HG03159 (cell line): ENCODE results near the gene SGPP2.
"Not testable (repeated sequence)": the region's sequence is repeated elsewhere in the genome, so short reads cannot be mapped to it uniquely, and the experiment has no call there.

Source experiments
- ATAC-seq: cut with Tn5 transposase; IDR thresholded peaks from one replicate; pipeline ENCODE4 v1.9.1; 2021; ENCODE audit warnings: mild to moderate bottlenecking, moderate library complexity; ENCODE audit not compliant: unreplicated experiment

Gene SGPP2

GRCh38 chr2:222572264-222572721, 147.9 kb downstream of the SGPP2 start:
- no peak for ATAC-seq

DNA sequence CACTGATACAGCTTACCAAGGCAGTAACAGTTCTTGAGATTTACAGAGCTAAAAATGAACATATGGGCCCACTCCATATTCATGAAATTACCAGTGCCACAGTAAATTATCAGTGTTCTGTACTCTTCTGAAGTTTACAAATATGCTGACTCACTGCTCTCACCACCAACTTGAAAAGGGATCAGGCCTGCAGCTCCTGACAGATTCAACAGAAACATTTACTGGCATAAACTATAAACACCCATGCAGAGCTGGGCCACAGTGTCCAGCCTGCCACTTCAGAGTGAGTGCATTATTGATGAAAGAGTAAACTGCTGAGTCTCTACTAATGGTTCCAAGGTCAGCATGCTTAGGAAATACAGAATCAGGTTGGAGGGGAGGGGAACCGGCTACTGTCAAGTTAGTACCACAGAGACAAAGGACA, 148.4 kb downstream of the SGPP2 start:
- no peak for ATAC-seq

GRCh38 chr2:222575618-222576017, 151.3 kb downstream of the SGPP2 start:
- ATAC-seq = no peak

DNA sequence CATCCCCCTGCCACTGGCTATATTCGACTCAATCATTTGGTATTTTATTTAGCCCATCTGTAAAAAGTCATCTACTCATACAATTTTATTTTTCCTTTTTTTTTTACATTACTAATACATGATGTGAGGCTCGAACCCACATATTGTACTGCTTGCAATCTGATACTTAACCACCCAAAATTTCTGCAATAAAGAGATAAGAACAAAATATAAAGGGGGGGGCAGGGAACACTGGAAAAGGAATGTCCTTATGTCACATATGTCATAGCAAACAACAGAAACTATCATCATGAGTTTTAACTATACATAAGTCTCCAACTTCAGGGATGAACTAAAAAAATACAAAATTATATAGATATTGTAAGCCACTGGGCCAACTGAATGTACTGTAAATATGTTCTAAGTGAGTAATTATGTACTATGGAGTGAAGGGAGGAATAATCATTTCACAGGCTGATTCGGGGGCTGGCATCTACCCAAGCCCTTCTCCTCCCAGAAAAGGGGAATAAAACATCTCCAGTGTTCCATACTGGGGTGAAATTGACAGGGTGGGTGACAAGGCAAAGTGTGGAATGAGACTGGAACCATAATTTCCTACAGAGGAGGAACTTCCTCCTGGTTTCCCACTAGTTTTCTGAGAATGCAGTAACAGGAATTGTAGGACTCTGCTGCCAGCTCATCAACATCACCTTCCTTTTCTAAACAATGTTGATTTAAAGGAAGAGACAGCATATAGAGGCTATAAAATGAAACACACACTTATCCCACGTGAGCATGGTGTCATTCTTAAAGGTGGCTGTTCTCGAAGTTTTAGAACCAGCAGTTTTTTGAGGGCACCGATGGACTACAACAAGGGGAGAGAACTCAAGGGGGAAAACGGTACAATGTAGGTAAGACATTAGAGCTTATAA, 152.1 kb downstream of the SGPP2 start:
- ATAC-seq = no peak

DNA sequence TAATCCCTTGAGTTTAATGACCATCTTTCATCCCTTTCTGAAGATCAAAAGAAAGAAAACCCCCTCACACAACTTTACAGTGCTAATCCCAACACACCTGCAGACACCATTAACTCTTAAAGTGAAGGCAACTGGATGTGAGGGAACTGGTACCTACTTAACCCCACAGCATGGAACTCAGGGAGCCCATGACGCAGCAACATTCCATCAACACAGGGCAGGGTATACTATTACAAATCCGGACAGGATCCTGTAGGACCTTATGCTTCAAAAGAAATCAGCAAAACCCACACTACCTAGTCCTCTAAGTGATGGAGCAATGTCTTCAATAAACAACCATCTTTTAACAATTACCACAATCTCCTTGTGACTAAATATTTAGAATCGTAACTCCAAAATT, 153.0 kb downstream of the SGPP2 start:
- no peak for ATAC-seq

GRCh38 chr2:222582928-222583327, 158.6 kb downstream of the SGPP2 start:
- ATAC-seq = no peak

- ATAC-seq = not testable (repeated sequence)
Observed at GRCh38 chr2:222584589-222584988, 160.2 kb downstream of the SGPP2 start.

DNA sequence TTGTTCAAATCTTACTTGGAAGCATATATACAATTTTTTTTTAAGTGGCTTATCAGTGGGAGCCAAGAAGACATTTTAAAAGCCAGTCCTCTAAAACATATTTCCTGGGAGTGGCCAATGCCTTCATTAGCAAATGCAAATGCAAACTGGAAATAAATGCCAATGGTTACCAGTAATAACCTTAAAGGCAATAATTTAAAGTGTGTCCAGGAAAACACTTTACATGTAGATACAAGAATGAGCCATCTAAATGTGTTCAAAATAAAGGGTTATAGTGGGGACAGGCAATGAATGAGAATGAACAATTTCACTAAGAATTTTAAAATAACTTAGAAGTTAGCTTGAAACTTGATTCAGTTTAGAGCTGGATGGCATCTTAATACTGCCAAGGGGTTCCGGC, 167.3 kb downstream of the SGPP2 start:
- no peak for ATAC-seq

GRCh38 chr2:222592176-222592575, 167.8 kb downstream of the SGPP2 start:
- no peak for ATAC-seq

DNA sequence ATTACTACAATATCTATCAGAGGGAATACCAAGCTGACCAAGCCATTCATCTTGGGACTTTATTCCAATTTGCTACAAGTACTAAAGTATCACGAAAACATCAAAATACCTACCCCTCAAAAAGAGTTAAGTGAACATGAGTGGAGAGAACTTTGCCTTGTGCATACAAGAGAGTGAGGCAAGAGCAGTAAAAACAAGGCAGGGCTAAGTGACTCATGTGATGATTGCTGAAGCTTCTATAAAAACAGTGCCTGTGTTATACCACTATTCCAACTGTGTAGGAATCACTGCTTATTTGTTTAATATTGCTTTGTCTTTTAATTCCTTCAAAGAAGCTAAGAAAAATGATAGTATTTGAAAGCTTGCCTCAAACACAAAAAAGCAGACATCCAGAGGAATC, 170.3 kb downstream of the SGPP2 start:
- no peak for ATAC-seq

DNA sequence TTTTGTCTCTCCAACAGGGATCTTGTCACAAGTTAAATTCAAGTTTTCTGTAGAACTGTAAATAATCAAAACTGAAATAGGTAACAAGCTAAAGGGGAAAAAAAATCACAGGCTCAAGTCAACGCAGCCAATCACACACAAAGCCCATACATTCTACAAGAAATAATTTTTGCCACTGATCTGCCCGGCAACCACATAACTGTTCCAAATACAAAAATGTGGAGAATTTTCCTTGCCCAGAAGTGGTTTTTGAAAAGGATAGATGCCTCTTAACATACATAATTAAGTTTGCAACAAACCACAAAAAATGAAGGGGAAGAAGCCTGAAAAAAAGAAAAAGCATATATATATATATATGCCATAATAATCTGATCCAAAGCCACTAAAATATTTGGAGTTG, 171.2 kb downstream of the SGPP2 start:
- ATAC-seq = no peak

DNA sequence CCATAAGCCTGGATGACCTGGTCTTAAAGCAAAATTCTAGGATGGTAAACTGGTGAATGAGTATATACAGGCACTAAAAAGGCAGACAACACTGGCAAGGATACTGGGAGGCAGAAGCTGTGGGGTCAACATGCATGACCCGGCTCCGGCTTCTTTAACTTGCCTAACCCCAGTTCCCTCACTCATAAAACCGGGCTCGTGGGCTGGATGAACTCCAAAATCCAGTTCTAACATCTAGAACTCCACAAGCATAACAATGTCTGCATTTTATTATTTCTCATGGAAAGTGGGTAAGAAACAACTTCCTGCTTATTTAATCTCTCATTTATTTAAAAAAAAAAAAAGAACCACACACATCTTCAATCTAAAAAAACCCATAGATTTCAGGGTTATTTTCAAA, 174.3 kb downstream of the SGPP2 start:
- ATAC-seq = no peak

- no peak for ATAC-seq
Observed at GRCh38 chr2:222603501-222603900, 179.2 kb downstream of the SGPP2 start.

DNA sequence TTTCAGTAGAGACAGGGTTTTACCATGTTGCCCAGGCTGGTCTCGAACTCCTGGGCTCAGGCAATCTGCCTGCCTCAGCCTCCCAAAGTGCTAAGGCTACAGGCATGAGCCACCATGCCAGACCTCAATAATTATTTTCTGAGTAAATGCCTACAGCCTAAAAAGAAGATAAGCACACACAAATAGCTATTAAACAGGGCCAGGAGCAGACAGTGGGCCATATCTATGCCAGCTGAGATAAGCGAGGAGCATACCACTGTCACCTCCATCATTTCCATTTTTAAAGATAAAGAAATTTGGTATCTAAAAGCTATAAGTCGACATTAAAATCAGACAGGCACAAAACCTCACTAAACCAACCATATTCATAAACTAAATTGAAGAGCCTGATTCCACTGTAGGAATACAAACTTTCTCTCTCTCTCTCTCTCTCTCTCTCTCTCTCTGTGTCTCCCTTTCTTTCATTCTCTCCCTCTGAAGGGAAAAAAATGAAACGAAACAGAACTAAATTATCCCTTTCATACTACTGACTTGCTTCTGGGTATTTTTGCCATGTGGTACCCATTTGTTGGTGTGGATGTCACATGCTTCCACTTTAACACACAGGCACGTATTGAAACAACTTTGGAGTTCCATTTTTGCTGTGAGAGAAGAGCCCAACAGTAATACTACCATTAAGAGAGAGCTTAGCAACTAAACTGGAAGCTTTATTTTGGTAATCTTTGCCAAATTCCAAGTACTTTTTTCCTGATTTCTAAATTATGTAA, 180.6 kb downstream of the SGPP2 start:
- ATAC-seq = no peak

DNA sequence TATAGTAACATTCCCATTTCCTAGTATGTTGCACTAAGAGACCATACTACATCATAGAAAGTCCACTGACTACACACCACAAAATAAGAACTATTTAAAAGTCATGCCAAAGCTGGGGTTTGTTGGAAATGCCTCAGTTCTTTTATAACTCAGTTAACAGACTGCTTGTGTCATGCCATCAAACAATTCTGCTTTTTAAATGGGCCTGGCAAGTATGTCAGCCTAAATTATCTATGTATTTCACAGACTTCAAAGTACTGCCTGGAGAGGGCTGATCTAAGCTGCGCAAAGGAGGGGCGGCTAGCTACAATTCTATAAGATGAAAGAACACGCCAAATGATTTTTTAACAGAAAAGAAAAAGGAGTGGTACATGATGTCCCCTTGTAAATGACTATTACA, 182.0 kb downstream of the SGPP2 start:
- no peak for ATAC-seq

GRCh38 chr2:222608081-222608480, 183.7 kb downstream of the SGPP2 start:
- ATAC-seq = no peak

DNA sequence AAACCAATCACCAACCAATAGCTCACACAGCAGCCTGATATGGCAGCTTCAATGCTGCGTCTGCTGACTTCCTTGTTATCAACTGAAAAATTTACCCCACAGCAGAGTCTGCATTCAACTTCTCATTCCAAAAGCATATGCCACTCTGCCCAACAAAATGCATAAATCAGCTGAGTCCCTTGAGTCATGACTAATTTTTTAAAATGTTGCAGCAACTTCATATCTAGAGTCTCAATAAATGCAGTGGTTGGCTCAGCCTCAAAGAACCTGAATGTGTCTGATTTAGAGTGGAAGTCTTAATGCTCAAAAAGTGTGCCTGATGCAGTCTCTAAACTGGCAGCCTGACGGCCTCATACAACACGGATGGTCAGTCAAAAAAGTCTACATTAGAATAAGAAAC, 185.0 kb downstream of the SGPP2 start:
- no peak for ATAC-seq
